ENCODE data around the gene ANKH.

ANKH gene

DNA sequence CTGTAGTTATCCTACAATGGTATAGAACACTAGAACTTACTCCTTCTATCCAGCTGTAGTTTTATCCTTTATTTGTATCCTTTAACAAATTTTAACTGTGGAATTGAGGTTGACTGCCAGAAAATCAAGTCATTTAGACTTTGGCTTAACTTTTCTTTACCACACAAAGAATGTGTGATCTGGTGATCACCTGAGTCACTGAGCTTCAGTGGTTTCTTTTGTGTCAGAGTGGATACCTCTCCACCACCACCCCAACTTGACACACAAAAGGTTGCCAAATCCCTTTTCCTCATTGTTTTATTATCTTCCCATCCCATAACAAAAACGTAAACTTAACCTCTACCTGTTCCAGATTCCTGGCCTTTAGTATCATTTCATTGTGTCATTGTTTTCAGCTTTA is 201.6 kb downstream of the ANKH start:
- Histone ChIP-seq H3K9me3 (ENCODE audit: control insufficient read depth, insufficient read depth, low read length) (no peaks in the 10 kb centered on the region; the same call in 1 of the 2 replicates), H3K9ac (ENCODE audit: low read depth, low read length) (no peak overlapping the region), H3K4me1 (ENCODE audit: insufficient read depth, low read length) (peaks cover 46% of the 10 kb centered on the region), H3K36me3 (ENCODE audit: insufficient read depth, low read length) (no peaks in the 10 kb centered on the region)

DNA sequence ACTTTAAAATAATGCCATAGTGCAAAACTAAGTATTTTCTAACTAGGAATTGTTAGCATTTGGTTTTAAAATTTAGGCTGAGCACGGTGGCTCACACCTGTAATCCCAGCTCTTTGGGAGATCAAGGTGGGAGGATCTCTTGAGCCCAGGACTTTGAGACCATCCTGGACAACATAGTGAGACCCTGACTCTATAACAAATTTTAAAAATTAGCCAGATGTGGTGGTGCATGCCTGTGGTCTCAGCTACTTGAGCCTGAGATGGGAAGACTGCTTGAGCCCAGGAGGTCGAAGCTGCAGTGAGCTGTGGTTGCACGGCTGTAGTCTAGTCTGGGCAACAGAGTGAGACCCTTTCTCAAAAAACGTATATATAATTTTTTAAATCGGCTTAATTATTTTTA is 202.2 kb downstream of the ANKH start:
- H3K9ac ChIP-seq (ENCODE audit: low read depth, low read length): no peak overlapping the region
- peaks cover 42% of the 10 kb centered on the region for H3K4me1 ChIP-seq (ENCODE audit: insufficient read depth, low read length)
- H3K36me3 ChIP-seq (ENCODE audit: insufficient read depth, low read length): no peaks in the 10 kb centered on the region
- no peaks in the 10 kb centered on the region; the same call in 1 of the 2 replicates for H3K9me3 ChIP-seq (ENCODE audit: control insufficient read depth, insufficient read depth, low read length)

DNA sequence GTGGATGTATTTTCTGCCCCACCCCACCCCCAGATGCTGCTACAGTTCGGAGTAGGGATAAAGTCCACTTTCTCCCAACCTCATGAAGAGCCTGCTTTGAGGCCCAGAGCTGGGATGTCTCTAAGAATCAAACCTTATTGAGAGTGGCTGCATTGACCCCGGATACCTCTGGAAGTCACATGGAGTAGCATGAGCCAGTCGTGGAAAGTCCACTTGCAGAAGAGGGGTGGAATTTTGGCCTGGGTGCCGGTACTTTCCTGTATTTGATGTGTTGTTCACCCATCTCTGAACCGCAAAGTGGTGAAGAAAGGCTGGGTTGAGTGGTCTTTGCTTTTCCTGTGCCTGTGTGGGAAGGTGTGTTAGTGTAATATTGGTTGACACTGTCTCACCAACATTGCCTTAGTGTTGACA is 203.4 kb downstream of the ANKH start:
- Histone ChIP-seq H3K9ac (ENCODE audit: low read depth, low read length) (no peak overlapping the region), H3K9me3 (ENCODE audit: control insufficient read depth, insufficient read depth, low read length) (no peaks in the 10 kb centered on the region; the same call in 1 of the 2 replicates), H3K4me1 (ENCODE audit: insufficient read depth, low read length) (peaks cover 30% of the 10 kb centered on the region), H3K36me3 (ENCODE audit: insufficient read depth, low read length) (no peaks in the 10 kb centered on the region)

DNA sequence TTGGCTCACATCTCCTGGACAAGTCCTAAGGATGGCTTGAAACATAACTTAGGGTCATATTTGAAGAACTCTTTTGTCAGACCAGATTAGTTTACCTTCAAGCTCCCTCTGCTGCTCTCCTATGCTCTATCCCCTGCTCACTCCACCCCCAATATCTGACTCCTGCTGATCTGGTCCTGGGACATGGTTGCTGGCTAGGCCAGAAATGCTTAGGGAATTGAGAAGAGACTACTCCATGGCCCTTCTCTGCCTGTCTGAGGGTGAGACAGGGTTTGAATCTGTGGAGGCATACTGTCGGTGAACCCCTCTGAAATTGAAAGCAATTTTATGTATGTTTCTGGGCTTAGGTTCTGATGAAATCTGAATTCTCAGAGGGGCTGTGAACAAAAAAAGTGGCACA is 203.8 kb downstream of the ANKH start:
- no peaks in the 10 kb centered on the region; the same call in 1 of the 2 replicates for H3K9me3 ChIP-seq (ENCODE audit: control insufficient read depth, insufficient read depth, low read length)
- peaks cover 25% of the 10 kb centered on the region for H3K4me1 ChIP-seq (ENCODE audit: insufficient read depth, low read length)
- no peak overlapping the region for H3K9ac ChIP-seq (ENCODE audit: low read depth, low read length)
- H3K36me3 ChIP-seq (ENCODE audit: insufficient read depth, low read length): no peaks in the 10 kb centered on the region

DNA sequence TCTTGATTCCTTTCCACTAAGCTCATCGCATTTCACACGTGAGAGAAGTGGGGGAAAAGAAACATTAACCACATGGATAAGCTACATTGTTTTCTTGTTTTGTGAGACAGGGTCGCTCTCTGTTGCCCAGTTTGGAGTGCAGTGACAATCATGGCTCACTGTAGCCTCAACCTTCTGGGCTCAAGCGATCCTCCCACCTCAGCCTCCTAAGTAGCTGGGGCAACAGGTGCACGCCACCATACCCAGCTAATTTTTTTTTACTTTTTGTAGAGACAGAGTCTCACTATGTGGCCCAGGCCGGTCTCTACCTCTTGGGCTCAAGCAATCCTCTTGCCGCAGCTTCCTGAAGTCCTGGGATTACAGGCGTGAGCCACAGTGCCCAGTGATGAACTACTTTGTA is 204.3 kb downstream of the ANKH start:
- no peak overlapping the region for H3K9ac ChIP-seq (ENCODE audit: low read depth, low read length)
- peaks cover 21% of the 10 kb centered on the region for H3K4me1 ChIP-seq (ENCODE audit: insufficient read depth, low read length)

DNA sequence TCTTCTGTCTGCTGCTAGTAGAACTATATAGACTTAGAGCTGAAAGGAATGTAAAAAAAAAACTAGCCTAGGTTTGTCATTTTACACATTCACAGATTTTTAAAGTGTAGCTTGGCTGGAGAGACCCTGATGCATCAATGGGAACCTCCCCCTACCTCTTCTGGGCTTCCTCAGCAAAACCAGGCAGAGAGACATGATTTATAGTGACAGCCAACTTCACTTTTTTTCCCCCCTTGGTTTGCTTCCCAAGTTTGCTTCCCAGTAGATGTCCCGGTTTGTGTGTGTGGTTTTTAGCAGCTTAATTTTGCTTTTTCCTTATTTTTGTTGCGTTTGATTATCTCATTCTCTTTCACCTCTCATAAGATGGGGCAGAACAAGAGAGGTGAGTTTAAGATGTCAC is 205.2 kb downstream of the ANKH start:
- no peak overlapping the region for H3K9ac ChIP-seq (ENCODE audit: low read depth, low read length)

More for the DNA sequence above, 204.3 kb downstream of the ANKH start:
- Histone ChIP-seq H3K36me3 (ENCODE audit: insufficient read depth, low read length) (no peaks in the 10 kb centered on the region), H3K9me3 (ENCODE audit: control insufficient read depth, insufficient read depth, low read length) (no peaks in the 10 kb centered on the region; the same call in 1 of the 2 replicates)

DNA sequence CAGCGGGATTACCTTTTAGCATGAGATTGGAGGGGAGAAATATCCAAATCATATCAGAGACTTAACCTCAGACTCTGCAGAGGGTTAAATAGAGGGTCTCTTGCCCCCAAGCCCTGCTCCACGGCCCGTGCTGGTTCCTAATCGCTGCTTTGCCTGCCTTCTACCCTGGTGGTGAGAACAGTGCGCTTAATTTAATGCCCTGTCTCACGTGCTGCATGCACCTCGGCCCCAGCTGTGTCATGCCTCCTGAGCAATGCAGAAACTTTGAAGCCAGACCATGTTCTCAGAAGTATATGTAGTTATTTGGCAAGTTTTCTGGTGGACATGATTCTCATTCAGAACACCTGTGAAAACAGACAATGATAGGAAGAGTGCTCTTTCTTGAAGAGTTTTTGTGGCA is 205.6 kb downstream of the ANKH start:
- H3K9me3 ChIP-seq (ENCODE audit: control insufficient read depth, insufficient read depth, low read length): no peaks in the 10 kb centered on the region; the same call in 1 of the 2 replicates
- no peaks in the 10 kb centered on the region for H3K36me3 ChIP-seq (ENCODE audit: insufficient read depth, low read length)
- H3K9ac ChIP-seq (ENCODE audit: low read depth, low read length): peak overlapping the region; percentile 80; the same call in 1 of the 2 replicates
- peaks cover 13% of the 10 kb centered on the region for H3K4me1 ChIP-seq (ENCODE audit: insufficient read depth, low read length)

More for the DNA sequence above, 205.2 kb downstream of the ANKH start:
- Histone ChIP-seq H3K36me3 (ENCODE audit: insufficient read depth, low read length) (no peaks in the 10 kb centered on the region), H3K4me1 (ENCODE audit: insufficient read depth, low read length) (peaks cover 17% of the 10 kb centered on the region), H3K9me3 (ENCODE audit: control insufficient read depth, insufficient read depth, low read length) (no peaks in the 10 kb centered on the region; the same call in 1 of the 2 replicates)

DNA sequence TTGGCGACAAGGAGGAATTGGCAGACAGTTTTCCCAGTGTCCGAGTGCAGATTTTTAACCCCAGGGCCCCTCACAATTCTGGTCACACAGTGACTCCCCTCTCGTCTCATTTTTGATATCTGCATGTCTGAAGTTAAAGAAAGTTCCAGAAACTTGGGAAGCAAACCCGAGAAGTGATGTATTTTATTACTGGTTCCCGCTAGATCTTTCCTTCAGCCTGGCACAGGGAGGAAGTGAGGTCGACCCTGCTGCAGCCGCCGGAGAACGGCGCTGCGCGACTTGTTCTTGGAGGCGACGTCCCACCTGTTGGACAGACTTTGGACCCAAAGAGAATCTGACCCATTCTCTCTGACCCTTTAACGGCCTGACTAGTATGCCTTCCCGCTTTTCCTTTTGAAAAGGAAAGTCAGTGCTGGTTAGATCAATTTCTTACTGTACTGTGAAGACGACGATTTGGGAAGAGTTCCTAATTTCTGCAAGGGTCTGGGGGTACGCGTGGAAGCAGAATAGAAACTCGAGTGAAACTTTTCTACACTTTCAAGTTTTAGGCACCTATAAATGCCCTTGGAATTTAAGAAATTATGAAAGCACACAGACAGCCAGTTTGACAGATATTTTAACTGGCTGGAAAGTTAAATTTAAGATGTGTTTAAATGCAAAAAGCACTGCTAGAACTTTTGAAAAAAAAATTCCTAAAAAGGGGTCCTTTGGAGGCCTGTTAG is 206.3 kb downstream of the ANKH start:
- Histone ChIP-seq H3K36me3 (ENCODE audit: insufficient read depth, low read length) (no peaks in the 10 kb centered on the region), H3K9ac (ENCODE audit: low read depth, low read length) (peak overlapping the region; percentile 80), H3K9me3 (ENCODE audit: control insufficient read depth, insufficient read depth, low read length) (no peaks in the 10 kb centered on the region; the same call in 1 of the 2 replicates), H3K4me1 (ENCODE audit: insufficient read depth, low read length) (peaks cover 12% of the 10 kb centered on the region)

DNA sequence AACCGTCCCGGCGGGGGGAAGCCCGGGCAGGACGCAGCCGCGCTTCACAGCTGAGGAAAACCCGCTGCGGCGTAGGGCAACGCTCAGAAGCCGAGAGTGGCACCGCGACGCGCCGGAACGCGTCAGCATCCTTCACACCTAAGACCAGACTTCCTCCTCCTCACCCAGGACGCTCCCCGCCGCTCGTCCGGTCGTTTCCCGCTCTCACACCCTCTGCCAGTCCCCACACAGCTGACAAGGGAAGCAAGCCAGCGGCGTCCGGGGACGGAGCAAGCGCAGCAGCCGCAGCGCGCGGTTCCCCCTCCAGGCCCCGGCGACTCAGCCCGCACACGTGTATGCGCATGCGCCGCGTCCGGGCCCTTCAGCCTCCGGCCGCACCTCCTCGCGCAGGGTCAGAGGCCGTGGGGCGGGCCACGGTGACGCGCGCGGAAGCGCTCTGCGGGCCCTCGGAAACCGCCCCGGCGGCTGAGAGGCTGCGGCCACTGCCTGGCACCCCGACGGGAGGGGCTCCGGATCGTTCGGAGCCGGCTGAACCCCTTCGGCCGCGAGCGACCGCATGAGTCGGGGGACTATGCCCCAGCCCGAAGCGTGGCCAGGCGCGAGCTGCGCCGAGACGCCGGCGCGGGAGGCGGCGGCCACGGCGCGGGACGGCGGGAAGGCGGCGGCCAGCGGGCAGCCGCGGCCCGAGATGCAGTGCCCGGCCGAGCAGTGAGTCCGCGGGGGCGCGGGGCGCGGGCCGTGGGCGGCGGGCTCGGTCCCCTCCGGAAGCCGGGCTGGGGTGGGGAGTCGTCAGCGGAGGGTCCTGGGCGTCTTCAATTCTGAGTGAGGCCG is 207.1 kb downstream of the ANKH start, which contains the start of gene OTULIN:
TSS of gene OTULIN (plus strand) at position 449 of the 831 bp plus-strand sequence. CDS start at position 557, 108 bp downstream.
- H3K9ac ChIP-seq (ENCODE audit: low read depth, low read length): peak within 1 kb of the TSS; percentile 80
- no peaks in the 10 kb centered on the region; the same call in 1 of the 2 replicates for H3K9me3 ChIP-seq (ENCODE audit: control insufficient read depth, insufficient read depth, low read length)
- no peaks in the 10 kb centered on the region for H3K36me3 ChIP-seq (ENCODE audit: insufficient read depth, low read length)
- peaks cover 9% of the 10 kb centered on the region; the same call in 1 of the 2 replicates for H3K4me1 ChIP-seq (ENCODE audit: insufficient read depth, low read length)

DNA sequence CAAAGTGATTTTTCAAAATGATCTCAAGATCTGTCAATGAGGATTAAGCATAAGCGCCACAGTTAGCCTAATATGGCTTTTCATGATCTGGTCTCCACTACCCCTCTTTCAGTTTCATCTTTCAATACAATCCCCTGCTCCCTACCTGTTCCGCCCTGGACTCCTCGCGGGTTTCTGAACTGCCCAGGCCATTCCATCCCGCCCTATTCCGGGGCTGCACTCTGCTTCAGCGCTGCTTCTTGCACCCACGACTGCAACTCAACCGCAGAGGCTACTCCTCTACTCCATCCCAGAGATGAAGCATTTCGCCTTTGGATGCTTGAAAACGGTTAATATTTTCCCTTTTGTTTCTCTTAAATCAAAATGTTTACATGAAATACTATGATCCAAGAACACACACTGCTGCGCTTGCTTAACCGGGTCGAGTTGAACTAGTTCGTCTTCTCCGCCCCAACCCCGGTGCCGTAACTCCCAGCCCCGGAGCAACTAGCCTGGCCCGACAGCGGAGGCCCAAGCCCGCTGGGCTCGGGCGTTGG is 207.8 kb downstream of the ANKH start:
- H3K9me3 ChIP-seq (ENCODE audit: control insufficient read depth, insufficient read depth, low read length): no peaks in the 10 kb centered on the region; the same call in 1 of the 2 replicates
- peak overlapping the region; percentile 80 for H3K9ac ChIP-seq (ENCODE audit: low read depth, low read length)
- no peaks in the 10 kb centered on the region for H3K36me3 ChIP-seq (ENCODE audit: insufficient read depth, low read length)
- peaks cover 9% of the 10 kb centered on the region; the same call in 1 of the 2 replicates for H3K4me1 ChIP-seq (ENCODE audit: insufficient read depth, low read length)

DNA sequence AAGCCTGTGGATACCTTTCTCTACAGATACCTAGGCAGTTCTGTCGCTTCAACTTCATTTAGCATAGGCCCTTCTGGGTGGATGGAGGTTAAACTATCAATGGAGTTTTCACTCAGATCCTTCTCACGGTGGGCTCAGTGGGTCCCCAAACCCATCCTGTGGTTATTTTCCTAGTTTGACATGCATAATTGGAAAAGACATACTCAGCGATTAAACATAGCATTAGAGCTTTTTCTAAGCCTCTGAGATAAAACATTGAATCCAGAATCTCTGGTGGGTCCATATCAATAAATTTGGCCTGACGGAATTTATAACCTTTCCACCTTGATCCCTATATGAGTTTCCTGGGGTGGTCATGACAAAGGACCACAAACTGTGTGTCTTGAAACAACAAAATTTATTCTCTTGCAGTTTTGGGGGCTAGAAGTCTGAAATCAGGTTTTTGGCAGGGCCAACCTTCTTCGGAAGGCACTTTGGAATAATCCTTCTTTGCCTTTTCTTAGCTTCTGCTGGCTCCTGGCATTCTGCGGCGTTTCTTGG is 208.8 kb downstream of the ANKH start:
- Histone ChIP-seq H3K9me3 (ENCODE audit: control insufficient read depth, insufficient read depth, low read length) (no peaks in the 10 kb centered on the region; the same call in 1 of the 2 replicates), H3K4me1 (ENCODE audit: insufficient read depth, low read length) (peaks cover 9% of the 10 kb centered on the region; the same call in 1 of the 2 replicates), H3K9ac (ENCODE audit: low read depth, low read length) (no peak overlapping the region), H3K36me3 (ENCODE audit: insufficient read depth, low read length) (no peaks in the 10 kb centered on the region)

DNA sequence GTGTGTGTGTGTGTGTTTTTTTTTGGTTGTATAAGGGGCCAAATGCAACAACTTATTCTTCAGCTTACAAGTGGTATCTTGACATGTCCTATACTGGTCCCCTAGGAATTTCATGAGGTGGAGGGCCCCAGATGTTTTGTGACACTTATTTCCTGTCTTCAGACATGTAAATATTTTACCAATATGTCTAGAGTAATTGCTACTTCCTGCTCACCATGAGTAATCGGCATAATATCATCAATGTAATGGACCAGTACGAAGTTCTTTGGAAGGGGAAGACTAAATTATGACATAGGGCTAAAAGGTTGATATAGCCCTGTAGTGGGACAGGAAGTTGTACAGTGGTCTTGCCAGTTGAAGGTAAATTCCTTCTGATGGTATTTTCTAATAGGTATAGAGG is 210.7 kb downstream of the ANKH start:
- no peaks in the 10 kb centered on the region for H3K36me3 ChIP-seq (ENCODE audit: insufficient read depth, low read length)
- peaks cover 3% of the 10 kb centered on the region; the same call in 1 of the 2 replicates for H3K4me1 ChIP-seq (ENCODE audit: insufficient read depth, low read length)
- H3K9ac ChIP-seq (ENCODE audit: low read depth, low read length): no peak overlapping the region
- no peaks in the 10 kb centered on the region for H3K9me3 ChIP-seq (ENCODE audit: control insufficient read depth, insufficient read depth, low read length)

DNA sequence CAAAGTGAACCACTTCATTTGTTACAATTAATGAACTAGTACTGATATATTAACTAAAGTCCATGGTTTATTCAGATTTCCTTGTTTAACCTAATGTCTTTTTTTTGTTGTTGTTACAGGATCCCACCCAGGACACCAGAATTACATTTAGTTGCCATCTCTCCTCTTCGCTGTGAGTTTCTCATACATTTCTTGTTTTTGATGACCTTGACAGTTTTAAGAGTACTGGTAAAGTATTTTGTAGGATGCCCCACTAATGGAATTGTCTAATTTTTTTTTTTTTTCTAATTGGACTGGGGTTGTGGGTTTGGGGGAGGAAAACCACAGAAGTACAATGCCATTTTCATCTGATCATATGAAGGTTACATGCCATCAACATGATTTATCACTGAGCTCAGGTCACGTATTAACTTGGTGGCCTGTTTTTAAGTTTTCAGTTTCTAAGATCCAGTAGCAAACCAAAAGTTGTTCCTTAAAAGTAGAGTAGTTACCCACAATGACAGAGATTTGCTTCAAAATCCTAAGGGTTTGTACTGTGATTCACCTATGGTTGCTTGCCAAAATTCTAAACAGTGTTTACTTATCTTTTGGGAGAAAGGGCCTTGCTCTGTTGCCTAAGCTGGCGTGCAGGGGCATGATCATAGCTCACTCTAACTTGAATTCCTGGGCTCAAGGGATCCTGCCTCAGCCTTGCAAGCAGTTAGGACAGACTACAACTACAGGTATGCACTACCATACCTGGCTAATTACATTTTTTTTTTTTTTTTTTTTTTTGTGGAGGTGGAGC is 211.6 kb downstream of the ANKH start:
- Histone ChIP-seq H3K4me1 (ENCODE audit: insufficient read depth, low read length) (no peaks in the 10 kb centered on the region), H3K36me3 (ENCODE audit: insufficient read depth, low read length) (no peaks in the 10 kb centered on the region), H3K9ac (ENCODE audit: low read depth, low read length) (no peak overlapping the region), H3K9me3 (ENCODE audit: control insufficient read depth, insufficient read depth, low read length) (no peaks in the 10 kb centered on the region)
